GM23338 (cell line): ENCODE data around the gene TBKBP1. TPM values are rescaled to one million over a fixed set of nuclear protein-coding genes. Genes with fewer than 3 reads are reported as not detected.

Experiments used
- ATAC-seq: fragments of 200-7000 bp; cut with Tn5 transposase; 3 replicates; pipeline ENCODE4 v1.9.1; 2020
- DNase-seq: peaks from one replicate; pipeline ENCODE4 v3.0.0-alpha.2; 2015; ENCODE audit warnings: low spot score
- H2AFZ ChIP-seq: fragments of 200-600 bp; sonication (generic); 2 replicates; pipeline ENCODE4 v1.8.0; 2016; ENCODE audit warnings: antibody characterized with exemption, mild to moderate bottlenecking, moderate library complexity
- H3F3A ChIP-seq: fragments of 200-600 bp; sonication (generic); replicated peaks from 2 replicates; pipeline ENCODE4 v1.8.0; 2017; ENCODE audit warnings: antibody characterized with exemption, mixed run types, low read depth
- H3K27ac ChIP-seq: fragments of 200-600 bp; sonication (generic); 2 replicates; pipeline ENCODE4 v1.6.1; 2016; ENCODE audit warnings: low read depth
- H3K27me3 ChIP-seq: fragments of 200-600 bp; sonication (generic); 2 replicates; pipeline ENCODE4 v1.8.0; 2016; ENCODE audit warnings: mild to moderate bottlenecking, mixed run types, moderate library complexity; ENCODE audit not compliant: insufficient read depth
- H3K36me3 ChIP-seq: fragments of 200-600 bp; sonication (generic); 2 replicates; pipeline ENCODE4 v1.8.0; 2016; ENCODE audit warnings: mild to moderate bottlenecking; ENCODE audit not compliant: insufficient read depth
- H3K4me1 ChIP-seq: fragments of 200-600 bp; sonication (generic); 2 replicates; pipeline ENCODE4 v1.8.0; 2016; ENCODE audit warnings: mild to moderate bottlenecking, moderate library complexity; ENCODE audit not compliant: insufficient read depth
- H3K4me2 ChIP-seq: fragments of 200-600 bp; sonication (generic); 2 replicates; pipeline ENCODE4 v1.7.1; 2017; ENCODE audit warnings: mixed run types
- H3K4me3 ChIP-seq: fragments of 200-600 bp; sonication (generic); 2 replicates; pipeline ENCODE4 v1.6.1; 2016; ENCODE audit warnings: mixed run types
- H3K79me2 ChIP-seq: fragments of 200-600 bp; sonication (generic); replicated peaks from 2 replicates; pipeline ENCODE4 v1.8.0; 2017; ENCODE audit warnings: mild to moderate bottlenecking; ENCODE audit not compliant: insufficient read depth
- H3K9me2 ChIP-seq: fragments of 200-600 bp; sonication (generic); 2 replicates; pipeline ENCODE4 v1.8.0; 2017; ENCODE audit not compliant: insufficient read depth
- H4K20me1 ChIP-seq: fragments of 200-600 bp; sonication (generic); replicated peaks from 2 replicates; pipeline ENCODE4 v1.8.0; 2017; ENCODE audit warnings: mild to moderate bottlenecking; ENCODE audit not compliant: insufficient read depth
- H3K27ac Mint-ChIP-seq: 2 replicates; pipeline ENCODE4 v1.8.0; 2020; ENCODE audit warnings: inconsistent platforms, mild to moderate bottlenecking, moderate library complexity, mixed read lengths
- H3K27me3 Mint-ChIP-seq: 3 replicates; pipeline ENCODE4 v1.8.0; 2022; ENCODE audit warnings: low read depth, mild to moderate bottlenecking, moderate library complexity, mixed read lengths, inconsistent platforms; ENCODE audit not compliant: insufficient read depth, poor library complexity
- H3K36me3 Mint-ChIP-seq: 3 replicates; pipeline ENCODE4 v1.8.0; 2021; ENCODE audit warnings: low read depth, mild to moderate bottlenecking, inconsistent platforms, moderate library complexity, mixed read lengths
- H3K4me1 Mint-ChIP-seq: 3 replicates; pipeline ENCODE4 v1.8.0; 2020; ENCODE audit warnings: mild to moderate bottlenecking, inconsistent platforms, mixed read lengths
- H3K4me3 Mint-ChIP-seq: 3 replicates; pipeline ENCODE4 v1.8.0; 2021; ENCODE audit warnings: moderate library complexity, mild to moderate bottlenecking, inconsistent platforms, mixed read lengths
- H3K9me3 Mint-ChIP-seq: 3 replicates; pipeline ENCODE4 v1.8.0; 2020; ENCODE audit warnings: moderate library complexity, mild to moderate bottlenecking, inconsistent platforms, mixed read lengths
- CREB1 ChIP-seq: fragments of 250-450 bp; sonication (Bioruptor Pico); IDR thresholded peaks from 2 replicates; pipeline ENCODE4 v1.5.0; 2020; ENCODE audit warnings: low read depth, mild to moderate bottlenecking, moderate library complexity
- CTCF ChIP-seq, 2 experiments: fragments of 200-600 bp in 1 of 2; sonication (generic) in 1 of 2; conservative IDR thresholded peaks; 2 replicates each; pipeline versions ENCODE4 v1.5.1 to v1.6.1; 2016 to 2017; ENCODE audit warnings: antibody characterized with exemption in 2 of 2, low read depth in 2 of 2, mild to moderate bottlenecking in 2 of 2, moderate library complexity in 1 of 2
- NANOG ChIP-seq: IDR thresholded peaks from 2 replicates; pipeline ENCODE4 v1.6.1; 2016; ENCODE audit warnings: antibody characterized with exemption, borderline replicate concordance
- REST ChIP-seq: IDR thresholded peaks from one replicate; pipeline ENCODE4 v1.6.1; 2018; ENCODE audit warnings: antibody characterized with exemption; ENCODE audit not compliant: unreplicated experiment
- STAT1 ChIP-seq: IDR thresholded peaks from one replicate; pipeline ENCODE4 v1.6.1; 2016; ENCODE audit warnings: antibody characterized with exemption; ENCODE audit not compliant: unreplicated experiment
- ZNF114 ChIP-seq: fragments of 250-450 bp; sonication (Bioruptor Pico); IDR thresholded peaks from 2 replicates; pipeline ENCODE4 v1.5.0; 2020; ENCODE audit warnings: mild to moderate bottlenecking, moderate library complexity
- polyA plus RNA-seq: library from polyadenylated mRNA; unstranded; fragments of >200 nt; fragmentation: Nextera tagmentation; extraction: Ambion mirVana; gene quantifications from 2 replicates; pipeline ENCODE4 v1.2.1, GENCODE V29; 2016
- total RNA-seq: library from RNA; depleted of rRNA; stranded (reverse); fragments of >200 nt; shearing (Covaris generic); gene quantifications from 2 replicates; pipeline ENCODE4 v1.2.3, GENCODE V29; 2014
- TF ChIP-seq, protein P1 (sequence below): fragments of 250-450 bp; sonication (Bioruptor Pico); IDR thresholded peaks from 2 replicates; pipeline ENCODE4 v1.5.0; 2020; ENCODE audit warnings: mild to moderate bottlenecking, moderate library complexity
- TF ChIP-seq, protein P2 (sequence below): IDR thresholded peaks from 2 replicates; pipeline ENCODE4 v1.6.1; 2016; ENCODE audit warnings: antibody characterized with exemption

Gene TBKBP1
- total and polyA plus RNA-seq, 2 experiments from 2014 or later, result 2.5 to 12.1 TPM

DNA sequence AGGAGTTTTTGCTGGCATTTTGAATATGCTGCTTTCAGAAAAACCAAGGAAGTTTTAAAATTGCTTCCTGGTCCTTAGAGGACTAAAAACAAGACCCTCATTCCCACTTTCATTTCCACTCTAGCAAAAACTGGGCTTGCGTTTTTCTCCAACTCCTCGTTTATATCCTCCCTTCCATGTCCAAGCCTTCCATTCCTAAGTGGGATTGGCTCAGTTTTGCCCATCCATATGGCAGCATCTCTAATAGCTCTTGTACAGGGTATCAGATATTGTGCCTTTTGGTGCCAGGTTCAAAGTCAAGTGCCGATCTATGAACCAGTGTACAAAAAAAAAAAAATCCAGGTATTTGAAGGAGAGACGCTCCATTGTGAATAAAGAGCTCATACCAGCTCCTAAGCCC, 9.9 kb upstream of the TBKBP1 start (continued):
- TF ChIP-seq, protein P1, sequence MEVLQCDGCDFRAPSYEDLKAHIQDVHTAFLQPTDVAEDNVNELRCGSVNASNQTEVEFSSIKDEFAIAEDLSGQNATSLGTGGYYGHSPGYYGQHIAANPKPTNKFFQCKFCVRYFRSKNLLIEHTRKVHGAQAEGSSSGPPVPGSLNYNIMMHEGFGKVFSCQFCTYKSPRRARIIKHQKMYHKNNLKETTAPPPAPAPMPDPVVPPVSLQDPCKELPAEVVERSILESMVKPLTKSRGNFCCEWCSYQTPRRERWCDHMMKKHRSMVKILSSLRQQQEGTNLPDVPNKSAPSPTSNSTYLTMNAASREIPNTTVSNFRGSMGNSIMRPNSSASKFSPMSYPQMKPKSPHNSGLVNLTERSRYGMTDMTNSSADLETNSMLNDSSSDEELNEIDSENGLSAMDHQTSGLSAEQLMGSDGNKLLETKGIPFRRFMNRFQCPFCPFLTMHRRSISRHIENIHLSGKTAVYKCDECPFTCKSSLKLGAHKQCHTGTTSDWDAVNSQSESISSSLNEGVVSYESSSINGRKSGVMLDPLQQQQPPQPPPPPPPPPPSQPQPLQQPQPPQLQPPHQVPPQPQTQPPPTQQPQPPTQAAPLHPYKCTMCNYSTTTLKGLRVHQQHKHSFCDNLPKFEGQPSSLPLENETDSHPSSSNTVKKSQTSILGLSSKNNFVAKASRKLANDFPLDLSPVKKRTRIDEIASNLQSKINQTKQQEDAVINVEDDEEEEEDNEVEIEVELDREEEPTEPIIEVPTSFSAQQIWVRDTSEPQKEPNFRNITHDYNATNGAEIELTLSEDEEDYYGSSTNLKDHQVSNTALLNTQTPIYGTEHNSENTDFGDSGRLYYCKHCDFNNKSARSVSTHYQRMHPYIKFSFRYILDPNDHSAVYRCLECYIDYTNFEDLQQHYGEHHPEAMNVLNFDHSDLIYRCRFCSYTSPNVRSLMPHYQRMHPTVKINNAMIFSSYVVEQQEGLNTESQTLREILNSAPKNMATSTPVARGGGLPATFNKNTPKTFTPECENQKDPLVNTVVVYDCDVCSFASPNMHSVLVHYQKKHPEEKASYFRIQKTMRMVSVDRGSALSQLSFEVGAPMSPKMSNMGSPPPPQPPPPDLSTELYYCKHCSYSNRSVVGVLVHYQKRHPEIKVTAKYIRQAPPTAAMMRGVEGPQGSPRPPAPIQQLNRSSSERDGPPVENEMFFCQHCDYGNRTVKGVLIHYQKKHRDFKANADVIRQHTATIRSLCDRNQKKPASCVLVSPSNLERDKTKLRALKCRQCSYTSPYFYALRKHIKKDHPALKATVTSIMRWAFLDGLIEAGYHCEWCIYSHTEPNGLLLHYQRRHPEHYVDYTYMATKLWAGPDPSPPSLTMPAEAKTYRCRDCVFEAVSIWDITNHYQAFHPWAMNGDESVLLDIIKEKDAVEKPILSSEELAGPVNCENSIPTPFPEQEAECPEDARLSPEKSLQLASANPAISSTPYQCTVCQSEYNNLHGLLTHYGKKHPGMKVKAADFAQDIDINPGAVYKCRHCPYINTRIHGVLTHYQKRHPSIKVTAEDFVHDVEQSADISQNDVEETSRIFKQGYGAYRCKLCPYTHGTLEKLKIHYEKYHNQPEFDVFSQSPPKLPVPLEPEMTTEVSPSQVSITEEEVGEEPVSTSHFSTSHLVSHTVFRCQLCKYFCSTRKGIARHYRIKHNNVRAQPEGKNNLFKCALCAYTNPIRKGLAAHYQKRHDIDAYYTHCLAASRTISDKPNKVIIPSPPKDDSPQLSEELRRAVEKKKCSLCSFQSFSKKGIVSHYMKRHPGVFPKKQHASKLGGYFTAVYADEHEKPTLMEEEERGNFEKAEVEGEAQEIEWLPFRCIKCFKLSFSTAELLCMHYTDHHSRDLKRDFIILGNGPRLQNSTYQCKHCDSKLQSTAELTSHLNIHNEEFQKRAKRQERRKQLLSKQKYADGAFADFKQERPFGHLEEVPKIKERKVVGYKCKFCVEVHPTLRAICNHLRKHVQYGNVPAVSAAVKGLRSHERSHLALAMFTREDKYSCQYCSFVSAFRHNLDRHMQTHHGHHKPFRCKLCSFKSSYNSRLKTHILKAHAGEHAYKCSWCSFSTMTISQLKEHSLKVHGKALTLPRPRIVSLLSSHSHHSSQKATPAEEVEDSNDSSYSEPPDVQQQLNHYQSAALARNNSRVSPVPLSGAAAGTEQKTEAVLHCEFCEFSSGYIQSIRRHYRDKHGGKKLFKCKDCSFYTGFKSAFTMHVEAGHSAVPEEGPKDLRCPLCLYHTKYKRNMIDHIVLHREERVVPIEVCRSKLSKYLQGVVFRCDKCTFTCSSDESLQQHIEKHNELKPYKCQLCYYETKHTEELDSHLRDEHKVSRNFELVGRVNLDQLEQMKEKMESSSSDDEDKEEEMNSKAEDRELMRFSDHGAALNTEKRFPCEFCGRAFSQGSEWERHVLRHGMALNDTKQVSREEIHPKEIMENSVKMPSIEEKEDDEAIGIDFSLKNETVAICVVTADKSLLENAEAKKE, result no peak
- TF ChIP-seq STAT1 (no peak), NANOG (no peak), CREB1 (CRISPR knock-in tag) (no peak), ZNF114 (CRISPR knock-in tag) (no peak)
- TF ChIP-seq, protein P2, sequence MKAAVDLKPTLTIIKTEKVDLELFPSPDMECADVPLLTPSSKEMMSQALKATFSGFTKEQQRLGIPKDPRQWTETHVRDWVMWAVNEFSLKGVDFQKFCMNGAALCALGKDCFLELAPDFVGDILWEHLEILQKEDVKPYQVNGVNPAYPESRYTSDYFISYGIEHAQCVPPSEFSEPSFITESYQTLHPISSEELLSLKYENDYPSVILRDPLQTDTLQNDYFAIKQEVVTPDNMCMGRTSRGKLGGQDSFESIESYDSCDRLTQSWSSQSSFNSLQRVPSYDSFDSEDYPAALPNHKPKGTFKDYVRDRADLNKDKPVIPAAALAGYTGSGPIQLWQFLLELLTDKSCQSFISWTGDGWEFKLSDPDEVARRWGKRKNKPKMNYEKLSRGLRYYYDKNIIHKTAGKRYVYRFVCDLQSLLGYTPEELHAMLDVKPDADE, result no peak

- no peaks in the 10 kb centered on the region for H3K79me2 ChIP-seq
- H3K36me3 Mint-ChIP-seq, result peaks cover 56% of the 10 kb centered on the region
- no peak for ATAC-seq
- peaks cover 42% of the 10 kb centered on the region for H3K36me3 ChIP-seq
- no peaks in the 10 kb centered on the region for H3K9me2 ChIP-seq
- peaks cover 15% of the 10 kb centered on the region for H3K27me3 Mint-ChIP-seq
- no peak overlapping the region for H2AFZ ChIP-seq
- no peak overlapping the region for H3K4me3 Mint-ChIP-seq
- H3K27me3 ChIP-seq, result no peaks in the 10 kb centered on the region
- peaks cover 41% of the 10 kb centered on the region for H3F3A ChIP-seq
- no peak overlapping the region for H3K4me2 ChIP-seq
- peaks cover 9% of the 10 kb centered on the region for H3K4me1 ChIP-seq
- H3K4me3 ChIP-seq, result no peak overlapping the region
- peaks cover 27% of the 10 kb centered on the region for H3K4me1 Mint-ChIP-seq
- no peaks in the 10 kb centered on the region for H3K9me3 Mint-ChIP-seq
- peak overlapping the region; percentile 16; the same call in 1 of the 2 replicates for H3K27ac Mint-ChIP-seq
- H4K20me1 ChIP-seq, result peaks cover 28% of the 10 kb centered on the region; the same call in 1 of the 2 replicates
- no peak for DNase-seq
- H3K27ac ChIP-seq, result peak overlapping the region; percentile 65; the same call in 1 of the 2 replicates
- TF ChIP-seq REST (no peak), CTCF (conservative IDR thresholded peaks at IDR 0.05; ENCODE audit: low read depth in 2 of 2) (no peak), ZNF114 (CRISPR knock-in tag) (no peak)
Measured at GRCh38 chr17:47684535-47685193, 9.3 kb upstream of the TBKBP1 start.
